Panc1 (cell line): ENCODE results near the gene PROM2. TPM values are rescaled to one million over a fixed set of nuclear protein-coding genes. Genes with fewer than 3 reads are reported as not detected.

Experiments
- ATAC-seq: fragments of 200-7000 bp; cut with Tn5 transposase; 2 replicates; pipeline ENCODE4 v1.9.1; 2020; ENCODE audit warnings: mild to moderate bottlenecking, moderate library complexity
- BruUV-seq: library from RNA; stranded (reverse); fragments of 400-500 nt; replicated peaks from 2 replicates; lab custom pipeline; 2021; lab: Mats Ljungman, UMichigan
- CTCF ChIA-PET: fragments of 300-600 bp; sonication (Branson Sonifier 250); formaldehyde crosslinking; loops from one replicate; lab custom pipeline; 2022; ENCODE audit warnings: antibody characterized with exemption; lab: Charles Lee
- POLR2A ChIA-PET: fragments of 300-600 bp; sonication (Branson Sonifier 250); formaldehyde crosslinking; loops from one replicate; lab custom pipeline; 2022; ENCODE audit warnings: antibody characterized with exemption; lab: Charles Lee
- DNase-seq: peaks from one replicate; pipeline ENCODE4 v3.0.0-alpha.2; 2010; ENCODE audit warnings: low read depth, low spot score
- H3K27ac ChIP-seq: 2 replicates; pipeline ENCODE4 v1.5.1; 2011; ENCODE audit warnings: mild to moderate bottlenecking, low read length, inconsistent platforms
- H3K27me3 ChIP-seq: fragments of 200-500 bp; sonication (Bioruptor generic); 2 replicates; pipeline ENCODE4 v1.6.0; 2014; ENCODE audit warnings: low read length, inconsistent platforms; ENCODE audit not compliant: control insufficient read depth, insufficient read depth
- H3K36me3 ChIP-seq: fragments of 200-500 bp; sonication (Bioruptor generic); 2 replicates; pipeline ENCODE4 v1.5.1; 2014; ENCODE audit warnings: inconsistent platforms, mild to moderate bottlenecking, low read length, moderate library complexity; ENCODE audit not compliant: control insufficient read depth, insufficient read depth
- H3K4me1 ChIP-seq: 2 replicates; pipeline ENCODE4 v1.5.1; 2011; ENCODE audit warnings: inconsistent platforms, mild to moderate bottlenecking, low read length, moderate library complexity; ENCODE audit not compliant: control insufficient read depth, insufficient read depth
- H3K4me3 ChIP-seq, 2 experiments: 2 replicates each; pipeline ENCODE4 v1.5.1; 2011 to 2012; ENCODE audit warnings: low read depth in 2 of 2, low read length in 2 of 2, mild to moderate bottlenecking in 2 of 2, inconsistent platforms in 1 of 2, moderate library complexity in 1 of 2
- H3K9me3 ChIP-seq: fragments of 200-500 bp; sonication (Bioruptor generic); 2 replicates; pipeline ENCODE4 v1.5.1; 2014; ENCODE audit warnings: low read depth, mild to moderate bottlenecking, inconsistent platforms, low read length, moderate library complexity; ENCODE audit not compliant: control insufficient read depth, insufficient read depth
- POLR2AphosphoS5 ChIP-seq: IDR thresholded peaks from 2 replicates; pipeline ENCODE4 v1.6.1; 2012; ENCODE audit warnings: mild to moderate bottlenecking, low read depth, low read length, moderate library complexity
- REST ChIP-seq, 2 experiments: IDR thresholded peaks; 2 replicates each; pipeline ENCODE4 v1.6.1; 2011 to 2012; ENCODE audit warnings: low read depth in 2 of 2, control low read depth in 1 of 2, low read length in 1 of 2, mild to moderate bottlenecking in 1 of 2, moderate library complexity in 1 of 2; ENCODE audit not compliant: insufficient read depth in 1 of 2
- SIN3A ChIP-seq: IDR thresholded peaks from 2 replicates; pipeline ENCODE4 v1.6.1; 2012; ENCODE audit warnings: low read depth, mild to moderate bottlenecking, low read length, moderate library complexity, borderline replicate concordance; ENCODE audit not compliant: insufficient read depth
- TCF7L2 ChIP-seq: IDR thresholded peaks from 2 replicates; pipeline ENCODE4 v1.6.1; 2011; ENCODE audit warnings: mild to moderate bottlenecking, low read depth, low read length, inconsistent platforms
- in situ Hi-C: cut with HindIII; loops from 2 replicates; pipeline ENCODE4 v1.10.0; 2016; ENCODE audit warnings: low sequenced_read_pairs, low pct_unique_long_range_greater_than_20kb
- intact Hi-C: fragments of 100-400 bp; cut with micrococcal nuclease; formaldehyde crosslinking; loops from one replicate; pipeline ENCODE4 v1.10.0; 2022; ENCODE audit not compliant: unreplicated experiment
- total RNA-seq: library from RNA; stranded (reverse); gene quantifications from one replicate; pipeline ENCODE4 v1.2.1, GENCODE V29; 2021; ENCODE audit not compliant: unreplicated experiment
- TF ChIP-seq, protein P1 (sequence below): fragments of 450-650 bp; IDR thresholded peaks from 2 replicates; pipeline ENCODE4 v1.5.1; 2017; ENCODE audit warnings: mild to moderate bottlenecking

PROM2 gene
- total RNA-seq, 1 experiment from 2014 or later = 1.4 TPM

DNA sequence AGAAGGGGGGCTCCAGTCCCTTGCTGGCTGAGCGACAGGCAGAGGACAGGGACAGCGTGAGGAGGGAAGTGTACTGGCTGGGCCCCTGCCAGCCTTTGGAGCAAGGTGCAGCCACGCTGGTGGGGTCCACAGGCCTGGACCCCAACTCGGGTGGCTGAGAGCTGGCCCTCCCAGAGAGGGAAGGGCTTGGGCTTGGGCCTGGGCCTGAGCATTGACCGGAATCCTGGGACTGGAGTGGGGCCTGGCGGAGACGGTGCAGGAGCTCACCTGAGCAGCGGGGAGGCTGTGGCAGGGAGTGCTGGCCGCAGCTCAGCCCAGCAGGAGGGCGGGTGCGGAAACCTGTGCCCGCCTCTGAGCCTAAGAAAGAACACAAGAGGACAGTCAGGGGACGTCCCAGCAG is 50.8 kb downstream of the PROM2 start:
- no peaks in the 10 kb centered on the region for H3K36me3 ChIP-seq
- H3K27me3 ChIP-seq = no peaks in the 10 kb centered on the region
- ChIA-PET POLR2A (no interaction called here), CTCF (no interaction called here)
- ATAC-seq (no peak), DNase-seq (no peak)
- BruUV-seq = no TSS peak
- H3K4me1 ChIP-seq = peaks cover 6% of the 10 kb centered on the region
- H3K27ac ChIP-seq = no peak overlapping the region
- in situ Hi-C loops (no loop called here), intact Hi-C loops (no loop called here)
- TF ChIP-seq, protein P1, sequence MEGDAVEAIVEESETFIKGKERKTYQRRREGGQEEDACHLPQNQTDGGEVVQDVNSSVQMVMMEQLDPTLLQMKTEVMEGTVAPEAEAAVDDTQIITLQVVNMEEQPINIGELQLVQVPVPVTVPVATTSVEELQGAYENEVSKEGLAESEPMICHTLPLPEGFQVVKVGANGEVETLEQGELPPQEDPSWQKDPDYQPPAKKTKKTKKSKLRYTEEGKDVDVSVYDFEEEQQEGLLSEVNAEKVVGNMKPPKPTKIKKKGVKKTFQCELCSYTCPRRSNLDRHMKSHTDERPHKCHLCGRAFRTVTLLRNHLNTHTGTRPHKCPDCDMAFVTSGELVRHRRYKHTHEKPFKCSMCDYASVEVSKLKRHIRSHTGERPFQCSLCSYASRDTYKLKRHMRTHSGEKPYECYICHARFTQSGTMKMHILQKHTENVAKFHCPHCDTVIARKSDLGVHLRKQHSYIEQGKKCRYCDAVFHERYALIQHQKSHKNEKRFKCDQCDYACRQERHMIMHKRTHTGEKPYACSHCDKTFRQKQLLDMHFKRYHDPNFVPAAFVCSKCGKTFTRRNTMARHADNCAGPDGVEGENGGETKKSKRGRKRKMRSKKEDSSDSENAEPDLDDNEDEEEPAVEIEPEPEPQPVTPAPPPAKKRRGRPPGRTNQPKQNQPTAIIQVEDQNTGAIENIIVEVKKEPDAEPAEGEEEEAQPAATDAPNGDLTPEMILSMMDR = no peak
- TF ChIP-seq SIN3A (no peak), TCF7L2 (no peak), REST (IDR thresholded peaks at IDR 0.05; ENCODE audit: insufficient read depth in 1 of 2, low read depth in 2 of 2, low read length in 1 of 2) (no peak), POLR2AphosphoS5 (no peak)
- no peak overlapping the region for H3K4me3 ChIP-seq
- no peaks in the 10 kb centered on the region for H3K9me3 ChIP-seq

DNA sequence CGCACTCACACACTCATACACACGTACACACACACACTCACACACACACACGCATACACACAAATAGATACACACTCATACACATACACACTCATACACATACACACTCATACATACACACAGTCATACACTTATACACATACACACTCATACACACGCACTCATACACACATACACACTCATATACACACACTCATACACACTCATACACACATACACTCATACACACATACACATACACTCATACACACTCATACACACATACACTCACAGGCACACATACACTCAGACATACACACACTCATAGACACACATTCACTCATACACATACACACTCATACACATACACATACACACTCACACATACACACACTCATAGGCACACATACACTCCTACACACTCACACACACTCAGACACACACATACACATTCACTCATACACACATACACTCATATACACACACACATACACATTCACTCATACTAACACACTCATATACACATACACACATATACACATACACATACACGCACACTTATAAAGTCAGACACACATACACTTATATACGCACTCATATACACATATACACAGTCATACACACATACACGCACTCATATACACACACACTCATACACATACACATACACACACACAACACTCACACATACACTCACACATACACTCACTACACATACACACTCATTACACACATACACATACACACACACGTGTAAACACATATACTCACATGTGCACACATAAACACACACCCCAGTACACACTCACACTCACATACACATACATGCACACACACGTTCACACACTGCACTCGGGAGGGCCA is 51.6 kb downstream of the PROM2 start:
- Histone ChIP-seq H3K27ac (no peak overlapping the region), H3K4me1 (peaks cover 14% of the 10 kb centered on the region), H3K4me3 (no peak overlapping the region), H3K27me3 (no peaks in the 10 kb centered on the region), H3K36me3 (no peaks in the 10 kb centered on the region), H3K9me3 (no peaks in the 10 kb centered on the region)
- no TSS peak for BruUV-seq
- ChIA-PET POLR2A (no interaction called here), CTCF (no interaction called here)
- no peak for TF ChIP-seq SIN3A
- TF ChIP-seq POLR2AphosphoS5 = no peak
- no peak for TF ChIP-seq TCF7L2
- no peak for TF ChIP-seq REST (IDR thresholded peaks at IDR 0.05; ENCODE audit: insufficient read depth in 1 of 2, low read depth in 2 of 2, low read length in 1 of 2)
- TF ChIP-seq, protein P1 = no peak
- ATAC-seq (no peak), DNase-seq (no peak)
- in situ Hi-C loops (no loop called here), intact Hi-C loops (no loop called here)
